ENCODE data around the gene KRTAP10-1. TPM values are rescaled to one million over a fixed set of nuclear protein-coding genes. Genes with fewer than 3 reads are reported as not detected.

The KRTAP10-1 gene
- total RNA-seq, 5 donors from 2014 or later (not counting 1 experiment from before 2014, with no cell fraction given), result not detected

Other genes starting within 250 kb of the KRTAP10-1 start
- 100 to 1,000 TPM; 125 to 200 (median 162) TPM for gene PFKL, start 240.1 kb downstream of the KRTAP10-1 start, total RNA-seq
- 10 to 100 TPM; 58.8 to 72.1 (median 60.8) TPM for gene CFAP410, start 200.8 kb downstream of the KRTAP10-1 start, total RNA-seq
- 1 to 10 TPM; 1.2 to 8.6 (median 3.6) TPM for gene TRPM2, start 186.6 kb downstream of the KRTAP10-1 start, total RNA-seq
- 1 to 10 TPM in 2 of 5 donors, under 1 TPM in 3; 0.76 to 2.2 (median 0.98) TPM for gene LRRC3, start 84.7 kb downstream of the KRTAP10-1 start, total RNA-seq
- gene KRTAP10-2, start 11.3 kb upstream of the KRTAP10-1 start, total RNA-seq, result not detected
- gene KRTAP10-3, start 18.6 kb upstream of the KRTAP10-1 start, total RNA-seq, result not detected
- not detected for gene KRTAP10-4, start 33.5 kb upstream of the KRTAP10-1 start, total RNA-seq
- gene KRTAP10-5, start 40.4 kb upstream of the KRTAP10-1 start, total RNA-seq, result not detected
- gene KRTAP10-6, start 52.3 kb upstream of the KRTAP10-1 start, total RNA-seq, result not detected
- gene KRTAP10-7, start 60.4 kb upstream of the KRTAP10-1 start, total RNA-seq, result not detected
- gene KRTAP10-8, start 71.9 kb upstream of the KRTAP10-1 start, total RNA-seq, result not detected
- gene KRTAP10-9, start 86.9 kb upstream of the KRTAP10-1 start, total RNA-seq, result not detected
- not detected for gene KRTAP10-10, start 97.2 kb upstream of the KRTAP10-1 start, total RNA-seq
- gene KRTAP10-11, start 106.2 kb upstream of the KRTAP10-1 start, total RNA-seq, result not detected
- gene KRTAP12-4, start 114.5 kb upstream of the KRTAP10-1 start, total RNA-seq, result not detected
- not detected for gene KRTAP12-3, start 117.7 kb upstream of the KRTAP10-1 start, total RNA-seq
- gene KRTAP12-2, start 126.7 kb upstream of the KRTAP10-1 start, total RNA-seq, result not detected
- gene KRTAP12-1, start 142.0 kb upstream of the KRTAP10-1 start, total RNA-seq, result not detected
- not detected for gene KRTAP10-12, start 157.0 kb upstream of the KRTAP10-1 start, total RNA-seq
- gene TSPEAR, start 171.4 kb upstream of the KRTAP10-1 start, total RNA-seq, result not detected